HG02610 (cell line): ENCODE results near the gene CECR2.

Experiments used
- ATAC-seq: cut with Tn5 transposase; IDR thresholded peaks from one replicate; pipeline ENCODE4 v1.9.1; 2021; ENCODE audit warnings: mild to moderate bottlenecking, moderate library complexity; ENCODE audit not compliant: unreplicated experiment

Gene CECR2

DNA sequence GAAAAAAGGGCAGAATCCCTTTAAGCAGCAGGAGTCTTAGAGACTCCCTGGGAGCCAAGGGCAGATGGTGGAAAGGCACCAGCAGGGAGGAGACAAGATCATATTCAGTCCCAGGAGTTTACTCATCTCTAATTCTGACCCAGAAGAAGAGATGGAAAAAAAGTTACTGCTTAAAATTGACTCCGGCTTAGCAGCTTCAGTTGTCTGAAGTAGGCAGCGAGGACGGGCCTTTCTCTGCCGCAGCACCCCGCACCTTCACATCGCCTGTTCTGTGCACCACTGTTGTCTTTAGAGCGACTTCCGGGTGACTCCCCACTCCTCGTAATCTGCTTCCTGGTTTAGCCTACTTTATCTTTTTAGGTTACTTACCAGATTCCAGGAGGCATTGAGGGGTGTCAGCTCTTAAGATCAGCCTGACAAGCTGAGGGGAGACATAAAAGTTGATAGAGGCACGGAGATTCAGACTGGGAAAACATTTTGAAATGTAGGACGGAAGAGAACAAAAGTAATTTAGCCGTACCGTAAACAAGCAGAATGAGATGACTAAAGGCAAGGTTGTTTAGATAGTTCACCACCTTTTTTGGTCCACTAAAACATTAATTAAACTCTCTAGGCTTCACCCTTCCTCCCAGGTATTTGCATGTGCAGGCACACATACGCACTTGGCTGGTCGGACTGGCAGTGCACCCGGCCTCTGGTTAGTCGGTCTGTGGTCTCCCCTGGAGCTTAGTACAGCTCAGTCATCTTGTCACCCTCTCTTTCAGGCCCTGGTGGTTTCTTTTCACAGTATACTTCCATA is 74.3 kb downstream of the CECR2 start:
- ATAC-seq: no peak

DNA sequence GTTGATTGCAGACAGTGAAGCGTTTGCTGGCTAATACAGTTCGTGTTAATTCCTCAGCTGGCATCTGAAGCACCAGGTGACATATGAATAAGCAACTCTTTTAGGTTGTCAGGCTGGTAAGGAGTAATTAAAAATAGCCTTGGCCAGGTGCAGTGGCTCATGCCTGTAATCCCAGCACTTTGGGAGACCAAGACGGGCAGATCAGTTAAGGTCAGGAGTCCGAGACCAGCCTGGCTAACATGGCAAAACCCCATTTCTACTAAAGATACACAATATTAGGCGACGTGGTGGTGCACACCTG is 74.9 kb downstream of the CECR2 start:
- ATAC-seq: no peak

DNA sequence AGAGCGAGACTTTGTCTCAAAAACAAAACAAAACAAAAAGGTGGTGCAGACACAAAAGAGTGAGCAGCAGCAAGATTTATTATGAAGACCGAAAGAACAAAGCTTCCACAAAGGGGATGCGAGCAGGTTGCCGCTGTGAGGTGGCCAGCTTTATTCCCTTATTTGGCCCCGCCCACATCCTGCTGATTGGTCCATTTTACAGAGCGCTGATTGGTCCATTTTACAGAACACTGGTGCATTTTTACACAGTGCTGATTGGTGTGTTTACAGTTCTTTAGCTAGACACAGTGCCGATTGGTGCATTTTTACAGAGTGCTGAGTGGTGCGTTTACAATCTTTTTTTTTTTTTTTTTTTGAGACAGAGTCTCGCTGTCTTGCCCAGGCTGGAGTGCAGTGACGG is 77.4 kb downstream of the CECR2 start:
- no peak for ATAC-seq

- ATAC-seq: no peak
These were observed 82.1 kb downstream of the CECR2 start for GRCh38 chr22:17451316-17451715.

DNA sequence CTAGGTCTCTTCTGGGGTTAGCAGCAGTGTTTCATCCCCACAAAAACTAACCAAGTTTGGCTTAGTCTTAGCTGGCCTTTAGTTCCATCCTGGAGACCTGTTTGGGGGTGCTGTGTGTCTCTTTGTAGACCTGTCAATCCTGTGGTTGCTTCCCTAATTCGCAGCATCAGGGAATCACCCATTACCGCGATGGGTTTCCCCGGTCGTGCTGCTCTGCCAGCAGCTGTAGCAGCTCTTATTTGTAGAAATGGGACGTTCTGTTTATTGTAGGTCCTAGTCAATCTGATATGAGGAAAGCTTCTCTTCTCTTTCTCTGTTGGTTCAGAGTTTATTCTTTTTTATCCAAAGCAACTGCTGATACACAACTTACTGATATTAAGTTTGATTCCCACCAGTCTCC is 91.6 kb downstream of the CECR2 start:
- no peak for ATAC-seq

GRCh38 chr22:17470880-17471500 is 101.7 kb downstream of the CECR2 start:
- no peak for ATAC-seq

DNA sequence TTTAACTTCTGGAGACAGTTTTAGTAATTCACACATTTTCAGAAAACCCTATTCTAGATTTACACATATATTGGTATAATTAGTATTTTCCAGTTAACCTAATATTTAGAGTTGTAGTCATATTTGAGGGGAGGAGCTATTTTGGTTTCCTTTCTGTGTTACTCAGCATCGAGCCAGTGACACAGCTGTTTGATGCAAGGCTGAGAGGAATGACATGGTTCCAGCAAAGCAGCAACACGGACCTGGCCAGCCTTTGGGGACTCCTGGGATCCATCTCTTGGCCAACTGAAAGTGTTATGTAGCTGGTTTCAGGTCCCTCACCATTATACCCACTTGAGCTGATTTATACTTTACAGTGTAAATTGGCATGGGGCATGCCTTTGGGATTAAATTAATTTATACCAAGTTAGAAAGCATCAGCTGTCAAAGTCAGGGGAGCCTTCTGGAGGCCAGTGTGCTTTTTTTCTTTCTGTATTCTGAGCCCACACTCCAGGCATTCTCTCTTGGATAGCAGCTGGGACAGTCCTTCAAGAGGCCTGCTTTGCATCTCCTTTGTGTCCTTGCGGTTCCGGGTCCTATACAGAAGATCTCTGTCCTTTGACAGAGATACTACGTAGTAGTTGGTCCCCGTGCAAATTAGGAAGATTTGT is 102.8 kb downstream of the CECR2 start:
- no peak for ATAC-seq

GRCh38 chr22:17472932-17473331 is 103.7 kb downstream of the CECR2 start:
- ATAC-seq: no peak

GRCh38 chr22:17475318-17476230 is 106.3 kb downstream of the CECR2 start:
- no peak for ATAC-seq

GRCh38 chr22:17476838-17477237 is 107.6 kb downstream of the CECR2 start:
- no peak for ATAC-seq

- ATAC-seq: no peak
These were observed 108.2 kb downstream of the CECR2 start for GRCh38 chr22:17477391-17477833.

DNA sequence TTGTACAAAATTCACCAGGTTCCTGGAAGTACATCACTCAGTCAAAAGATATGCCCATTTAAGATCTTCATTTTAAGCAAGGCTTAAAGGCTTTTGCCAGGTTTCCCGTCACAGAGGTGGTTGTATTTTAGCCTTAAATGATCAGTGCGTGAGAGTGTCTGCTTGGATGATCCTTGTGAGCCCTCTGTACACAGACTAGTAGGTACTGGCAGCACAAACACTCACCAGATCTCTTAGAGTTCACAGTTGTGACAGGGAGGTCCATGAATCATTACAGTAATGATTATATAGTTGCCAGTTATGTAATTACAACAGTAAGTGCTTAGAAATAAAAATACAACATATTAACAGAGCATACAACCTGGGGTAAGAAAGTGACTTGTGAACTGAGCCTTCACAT is 109.9 kb downstream of the CECR2 start:
- ATAC-seq: no peak

DNA sequence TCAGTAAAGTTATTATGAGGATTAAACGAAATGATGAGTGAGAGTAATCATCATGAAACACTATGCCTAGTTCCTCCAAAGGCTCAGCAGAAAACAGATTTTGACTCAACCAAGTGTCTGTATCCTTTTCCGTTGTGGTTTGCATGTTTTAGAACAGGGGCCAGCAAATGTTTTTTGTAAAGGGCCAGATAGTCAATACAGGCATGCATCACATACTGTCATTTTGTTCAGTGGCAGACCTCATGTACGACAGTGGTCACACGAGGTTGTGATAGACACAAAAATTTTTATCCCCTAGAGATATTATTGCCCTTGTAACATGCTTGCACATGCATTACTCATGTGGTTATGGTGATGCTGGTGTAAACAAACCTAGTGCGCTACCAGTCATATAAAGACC is 112.2 kb downstream of the CECR2 start:
- ATAC-seq: no peak

GRCh38 chr22:17483688-17484372 is 114.6 kb downstream of the CECR2 start:
- no peak for ATAC-seq

- no peak for ATAC-seq
These were observed 115.3 kb downstream of the CECR2 start for GRCh38 chr22:17484608-17485007.

- no peak for ATAC-seq
These were observed 117.1 kb downstream of the CECR2 start for GRCh38 chr22:17486313-17486712.

DNA sequence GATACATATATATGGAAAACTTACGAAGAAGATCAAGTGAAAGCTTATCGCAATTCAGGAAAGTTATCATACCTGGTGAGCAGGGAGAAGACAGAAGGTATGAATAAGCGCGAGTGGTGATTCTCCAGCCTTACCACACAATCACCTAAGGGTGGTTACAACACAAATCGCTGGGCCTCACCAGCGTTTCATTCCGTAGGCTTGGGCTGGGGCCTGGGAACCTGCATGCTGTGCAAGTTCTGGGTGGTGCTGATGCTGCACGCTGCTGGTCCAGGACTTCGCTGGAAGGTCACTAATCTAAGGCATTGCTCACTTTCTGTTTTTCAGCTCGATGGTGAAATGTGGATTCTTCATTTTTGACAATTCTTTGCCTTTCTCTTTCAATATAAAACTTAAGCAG is 117.5 kb downstream of the CECR2 start:
- no peak for ATAC-seq

GRCh38 chr22:17489101-17489500 is 119.8 kb downstream of the CECR2 start:
- ATAC-seq: no peak

DNA sequence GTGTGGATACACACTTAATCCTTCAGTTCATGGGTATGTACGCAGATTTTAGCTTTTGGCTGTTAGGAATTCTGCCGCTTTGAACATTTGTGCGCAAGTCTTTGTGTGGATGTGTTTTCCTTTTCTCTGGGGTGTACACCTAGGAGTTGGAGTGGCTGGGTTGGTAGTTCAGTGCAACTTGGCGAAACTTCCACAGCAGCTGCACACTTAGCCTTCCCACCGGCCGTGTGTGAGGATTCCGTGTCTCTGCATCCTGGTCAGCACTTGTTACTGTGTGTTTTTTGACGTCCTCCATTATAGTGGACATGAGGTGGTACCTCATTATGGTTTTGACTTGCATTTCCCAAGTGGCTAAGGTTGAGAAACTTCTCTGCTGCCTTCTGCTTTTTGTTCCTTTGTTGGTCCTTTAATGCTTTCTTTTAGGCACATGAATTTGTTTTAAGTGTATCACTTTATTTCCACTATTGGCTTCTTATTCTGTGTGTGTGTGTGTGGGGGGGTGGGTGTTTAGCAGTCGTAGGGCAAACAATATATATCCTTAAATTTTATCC is 121.9 kb downstream of the CECR2 start:
- no peak for ATAC-seq

DNA sequence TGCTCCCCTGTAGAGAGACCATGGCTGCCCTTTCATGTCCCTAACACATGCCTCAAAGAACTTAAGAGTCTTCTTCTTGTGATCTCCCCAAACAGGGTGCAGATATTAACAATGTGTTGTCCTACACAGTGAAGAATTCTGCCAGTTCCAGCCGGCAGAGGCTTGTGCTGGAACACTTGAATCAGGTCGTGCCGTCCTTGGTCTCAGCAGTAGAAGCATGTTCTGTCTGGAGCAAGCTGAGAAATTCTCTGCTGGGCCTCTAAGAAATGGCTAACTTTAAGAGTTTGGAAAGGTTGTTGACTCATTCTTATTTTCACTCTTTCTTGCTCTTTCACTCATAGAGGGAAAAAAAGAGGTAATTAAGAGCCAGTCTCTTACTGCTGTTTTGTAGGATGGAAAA is 123.0 kb downstream of the CECR2 start:
- ATAC-seq: no peak
